ENCODE results near the gene GPC5.
"Not testable (repeated sequence)": the region's sequence is repeated elsewhere in the genome, so short reads cannot be mapped to it uniquely, and the experiment has no call there.

DNA sequence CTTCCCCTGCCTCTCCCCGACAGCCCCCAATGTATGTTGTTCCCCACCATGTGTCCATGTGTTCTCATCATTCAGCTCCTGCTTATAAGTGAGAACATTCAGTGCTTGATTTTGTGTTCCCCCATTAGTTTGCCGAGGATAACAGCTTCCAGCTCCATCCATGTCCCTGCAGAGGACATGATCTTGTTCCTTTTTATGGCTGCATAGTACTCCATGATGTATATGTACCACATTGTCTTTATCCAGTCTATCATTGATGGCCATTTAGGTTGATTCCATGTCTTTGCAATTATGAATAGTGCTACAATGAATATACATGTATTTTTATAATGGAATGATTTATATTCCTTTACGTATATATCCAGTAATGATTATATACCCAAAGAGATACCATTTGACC lies 399.9 kb downstream of the GPC5 start:
- not testable (repeated sequence) for TF ChIP-seq CEBPG (CRISPR knock-in tag; IDR thresholded peaks at IDR 0.05); ZSCAN29 (CRISPR knock-in tag; conservative IDR thresholded peaks at IDR 0.05); KDM1A (CRISPR knock-in tag; IDR thresholded peaks at IDR 0.05); HIVEP1 (CRISPR knock-in tag; IDR thresholded peaks at IDR 0.05); ZFP41 (CRISPR knock-in tag; IDR thresholded peaks at IDR 0.05; ENCODE audit: borderline replicate concordance); PTBP1 (IDR thresholded peaks at IDR 0.05; ENCODE audit: low read depth, low read length, poor library complexity, severe bottlenecking)
- TF ChIP-seq, protein P1, sequence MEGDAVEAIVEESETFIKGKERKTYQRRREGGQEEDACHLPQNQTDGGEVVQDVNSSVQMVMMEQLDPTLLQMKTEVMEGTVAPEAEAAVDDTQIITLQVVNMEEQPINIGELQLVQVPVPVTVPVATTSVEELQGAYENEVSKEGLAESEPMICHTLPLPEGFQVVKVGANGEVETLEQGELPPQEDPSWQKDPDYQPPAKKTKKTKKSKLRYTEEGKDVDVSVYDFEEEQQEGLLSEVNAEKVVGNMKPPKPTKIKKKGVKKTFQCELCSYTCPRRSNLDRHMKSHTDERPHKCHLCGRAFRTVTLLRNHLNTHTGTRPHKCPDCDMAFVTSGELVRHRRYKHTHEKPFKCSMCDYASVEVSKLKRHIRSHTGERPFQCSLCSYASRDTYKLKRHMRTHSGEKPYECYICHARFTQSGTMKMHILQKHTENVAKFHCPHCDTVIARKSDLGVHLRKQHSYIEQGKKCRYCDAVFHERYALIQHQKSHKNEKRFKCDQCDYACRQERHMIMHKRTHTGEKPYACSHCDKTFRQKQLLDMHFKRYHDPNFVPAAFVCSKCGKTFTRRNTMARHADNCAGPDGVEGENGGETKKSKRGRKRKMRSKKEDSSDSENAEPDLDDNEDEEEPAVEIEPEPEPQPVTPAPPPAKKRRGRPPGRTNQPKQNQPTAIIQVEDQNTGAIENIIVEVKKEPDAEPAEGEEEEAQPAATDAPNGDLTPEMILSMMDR (CRISPR knock-in tag; IDR thresholded peaks at IDR 0.05) = not testable (repeated sequence)

All from HepG2 (cell line).